ENCODE data around the gene ARHGAP10.

Gene ARHGAP10

GRCh38 chr4:147770831-147771230 lies 38.9 kb downstream of the ARHGAP10 start:
- Histone ChIP-seq H3K27me3 (ENCODE audit: control insufficient read depth, insufficient read depth, low read length) (no peaks in the 10 kb centered on the region), H3K9ac (ENCODE audit: low read length) (no peak overlapping the region), H3K4me1 (ENCODE audit: control insufficient read depth, insufficient read depth, low read length) (peaks cover 14% of the 10 kb centered on the region; the same call in 1 of the 2 replicates), H3K9me3 (ENCODE audit: control insufficient read depth, insufficient read depth, low read depth, low read length) (no peaks in the 10 kb centered on the region), H3K36me3 (ENCODE audit: control insufficient read depth, insufficient read depth, low read length) (no peaks in the 10 kb centered on the region), H3K4me3 (ENCODE audit: low read depth, low read length) (no peak overlapping the region), H3K27ac (ENCODE audit: low read depth, low read length) (no peak overlapping the region)

GRCh38 chr4:147772056-147772455 lies 40.2 kb downstream of the ARHGAP10 start:
- no peak overlapping the region for H3K27ac ChIP-seq (ENCODE audit: low read depth, low read length)
- no peaks in the 10 kb centered on the region for H3K9me3 ChIP-seq (ENCODE audit: control insufficient read depth, insufficient read depth, low read depth, low read length)
- H3K36me3 ChIP-seq (ENCODE audit: control insufficient read depth, insufficient read depth, low read length) = no peaks in the 10 kb centered on the region
- no peaks in the 10 kb centered on the region for H3K27me3 ChIP-seq (ENCODE audit: control insufficient read depth, insufficient read depth, low read length)
- H3K9ac ChIP-seq (ENCODE audit: low read length) = no peak overlapping the region
- H3K4me1 ChIP-seq (ENCODE audit: control insufficient read depth, insufficient read depth, low read length) = peaks cover 14% of the 10 kb centered on the region; the same call in 1 of the 2 replicates
- no peak overlapping the region for H3K4me3 ChIP-seq (ENCODE audit: low read depth, low read length)

DNA sequence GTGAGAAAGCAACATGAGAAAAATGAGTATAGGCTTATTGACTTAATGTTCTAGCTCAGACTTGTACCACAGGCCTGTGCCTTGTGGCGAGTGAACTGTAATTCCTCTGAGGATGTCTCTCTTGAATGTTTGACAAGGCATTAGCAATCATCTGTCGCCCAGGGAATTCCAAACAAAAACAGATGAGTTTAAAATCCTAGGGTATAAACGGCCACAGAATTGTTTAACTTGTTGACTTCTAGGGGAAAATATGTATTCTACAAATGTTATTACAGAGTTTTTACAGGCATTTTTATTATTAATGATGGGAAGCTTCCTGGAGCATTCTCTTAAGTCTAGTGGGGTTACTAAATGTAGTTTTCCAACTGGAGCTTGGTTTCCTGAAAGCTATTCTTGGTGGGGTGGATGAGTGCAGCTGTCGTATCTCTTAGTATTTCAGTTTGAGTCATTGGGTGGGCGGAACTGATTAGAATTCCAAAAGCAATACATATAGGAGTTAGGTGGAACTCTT lies 40.6 kb downstream of the ARHGAP10 start:
- Histone ChIP-seq H3K27ac (ENCODE audit: low read depth, low read length) (no peak overlapping the region), H3K4me1 (ENCODE audit: control insufficient read depth, insufficient read depth, low read length) (peaks cover 14% of the 10 kb centered on the region; the same call in 1 of the 2 replicates)

GRCh38 chr4:147773261-147774184 lies 41.6 kb downstream of the ARHGAP10 start:
- H3K9me3 ChIP-seq (ENCODE audit: control insufficient read depth, insufficient read depth, low read depth, low read length) = no peaks in the 10 kb centered on the region
- H3K36me3 ChIP-seq (ENCODE audit: control insufficient read depth, insufficient read depth, low read length) = no peaks in the 10 kb centered on the region
- H3K9ac ChIP-seq (ENCODE audit: low read length) = no peak overlapping the region
- H3K27ac ChIP-seq (ENCODE audit: low read depth, low read length) = no peak overlapping the region
- H3K4me3 ChIP-seq (ENCODE audit: low read depth, low read length) = no peak overlapping the region
- H3K27me3 ChIP-seq (ENCODE audit: control insufficient read depth, insufficient read depth, low read length) = no peaks in the 10 kb centered on the region
- H3K4me1 ChIP-seq (ENCODE audit: control insufficient read depth, insufficient read depth, low read length) = peaks cover 14% of the 10 kb centered on the region; the same call in 1 of the 2 replicates

More for the DNA sequence above, 40.6 kb downstream of the ARHGAP10 start:
- Histone ChIP-seq H3K4me3 (ENCODE audit: low read depth, low read length) (no peak overlapping the region), H3K9ac (ENCODE audit: low read length) (no peak overlapping the region), H3K27me3 (ENCODE audit: control insufficient read depth, insufficient read depth, low read length) (no peaks in the 10 kb centered on the region), H3K9me3 (ENCODE audit: control insufficient read depth, insufficient read depth, low read depth, low read length) (no peaks in the 10 kb centered on the region), H3K36me3 (ENCODE audit: control insufficient read depth, insufficient read depth, low read length) (no peaks in the 10 kb centered on the region)

DNA sequence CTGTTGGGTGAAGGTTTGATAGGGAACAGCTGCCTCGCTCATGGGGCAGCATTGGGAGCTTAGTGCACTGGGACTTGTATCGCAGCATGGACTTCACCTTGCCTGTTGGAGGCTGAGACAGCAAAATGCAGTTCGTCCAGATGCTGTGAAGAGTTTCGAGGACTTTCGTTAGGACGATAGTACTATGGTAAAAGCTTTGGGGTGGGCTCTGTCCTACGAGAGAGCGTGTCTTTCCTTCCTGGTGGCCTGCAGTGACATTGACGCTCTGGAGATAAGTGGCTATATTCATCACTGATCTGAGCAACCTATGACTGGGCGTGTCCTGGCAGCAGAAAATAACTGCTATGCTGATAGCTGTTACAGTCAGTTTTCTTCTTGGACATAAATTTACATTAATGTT lies 44.8 kb downstream of the ARHGAP10 start:
- H3K4me3 ChIP-seq (ENCODE audit: low read depth, low read length) = no peak overlapping the region
- H3K9me3 ChIP-seq (ENCODE audit: control insufficient read depth, insufficient read depth, low read depth, low read length) = no peaks in the 10 kb centered on the region
- H3K27me3 ChIP-seq (ENCODE audit: control insufficient read depth, insufficient read depth, low read length) = no peaks in the 10 kb centered on the region
- peaks cover 20% of the 10 kb centered on the region for H3K4me1 ChIP-seq (ENCODE audit: control insufficient read depth, insufficient read depth, low read length)
- H3K36me3 ChIP-seq (ENCODE audit: control insufficient read depth, insufficient read depth, low read length) = no peaks in the 10 kb centered on the region
- H3K27ac ChIP-seq (ENCODE audit: low read depth, low read length) = no peak overlapping the region
- H3K9ac ChIP-seq (ENCODE audit: low read length) = no peak overlapping the region

- no peak overlapping the region for H3K9ac ChIP-seq (ENCODE audit: low read length)
- no peaks in the 10 kb centered on the region for H3K27me3 ChIP-seq (ENCODE audit: control insufficient read depth, insufficient read depth, low read length)
- peaks cover 13% of the 10 kb centered on the region for H3K4me1 ChIP-seq (ENCODE audit: control insufficient read depth, insufficient read depth, low read length)
- H3K27ac ChIP-seq (ENCODE audit: low read depth, low read length) = no peak overlapping the region
- H3K4me3 ChIP-seq (ENCODE audit: low read depth, low read length) = no peak overlapping the region
- no peaks in the 10 kb centered on the region for H3K9me3 ChIP-seq (ENCODE audit: control insufficient read depth, insufficient read depth, low read depth, low read length)
- no peaks in the 10 kb centered on the region for H3K36me3 ChIP-seq (ENCODE audit: control insufficient read depth, insufficient read depth, low read length)
These were observed 45.7 kb downstream of the ARHGAP10 start for GRCh38 chr4:147777456-147778091.

- Histone ChIP-seq H3K4me1 (ENCODE audit: control insufficient read depth, insufficient read depth, low read length) (peaks cover 6% of the 10 kb centered on the region; the same call in 1 of the 2 replicates), H3K27ac (ENCODE audit: low read depth, low read length) (no peak overlapping the region), H3K36me3 (ENCODE audit: control insufficient read depth, insufficient read depth, low read length) (no peaks in the 10 kb centered on the region), H3K27me3 (ENCODE audit: control insufficient read depth, insufficient read depth, low read length) (no peaks in the 10 kb centered on the region), H3K4me3 (ENCODE audit: low read depth, low read length) (no peak overlapping the region), H3K9ac (ENCODE audit: low read length) (no peak overlapping the region), H3K9me3 (ENCODE audit: control insufficient read depth, insufficient read depth, low read depth, low read length) (no peaks in the 10 kb centered on the region)
These were observed 47.1 kb downstream of the ARHGAP10 start for GRCh38 chr4:147778942-147779341.

DNA sequence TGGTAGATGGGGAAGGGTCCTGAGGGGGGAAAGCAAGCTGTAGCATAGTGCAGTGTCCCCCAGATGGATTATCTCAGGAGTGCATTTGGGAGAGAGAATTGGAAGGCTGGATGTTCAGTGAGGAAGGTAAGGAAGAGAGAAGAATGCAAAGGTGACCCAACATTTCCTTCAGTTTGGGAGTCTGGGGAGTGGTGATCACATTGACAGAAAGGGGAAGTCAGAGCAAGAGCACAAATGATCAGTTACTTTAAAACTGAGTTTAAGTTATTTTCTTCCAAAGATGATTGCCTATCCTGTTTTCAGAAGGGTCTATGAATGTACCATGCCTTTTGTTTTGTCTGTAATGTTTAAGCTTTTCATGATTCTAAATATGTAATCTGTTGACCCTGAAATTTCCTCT lies 47.6 kb downstream of the ARHGAP10 start:
- Histone ChIP-seq H3K4me3 (ENCODE audit: low read depth, low read length) (no peak overlapping the region), H3K9me3 (ENCODE audit: control insufficient read depth, insufficient read depth, low read depth, low read length) (no peaks in the 10 kb centered on the region), H3K9ac (ENCODE audit: low read length) (no peak overlapping the region), H3K36me3 (ENCODE audit: control insufficient read depth, insufficient read depth, low read length) (no peaks in the 10 kb centered on the region), H3K27me3 (ENCODE audit: control insufficient read depth, insufficient read depth, low read length) (no peaks in the 10 kb centered on the region), H3K27ac (ENCODE audit: low read depth, low read length) (no peak overlapping the region), H3K4me1 (ENCODE audit: control insufficient read depth, insufficient read depth, low read length) (peaks cover 6% of the 10 kb centered on the region; the same call in 1 of the 2 replicates)

- Histone ChIP-seq H3K4me3 (ENCODE audit: low read depth, low read length) (no peak overlapping the region), H3K9ac (ENCODE audit: low read length) (no peak overlapping the region), H3K4me1 (ENCODE audit: control insufficient read depth, insufficient read depth, low read length) (peaks cover 6% of the 10 kb centered on the region; the same call in 1 of the 2 replicates), H3K27me3 (ENCODE audit: control insufficient read depth, insufficient read depth, low read length) (no peaks in the 10 kb centered on the region), H3K9me3 (ENCODE audit: control insufficient read depth, insufficient read depth, low read depth, low read length) (no peaks in the 10 kb centered on the region), H3K27ac (ENCODE audit: low read depth, low read length) (no peak overlapping the region), H3K36me3 (ENCODE audit: control insufficient read depth, insufficient read depth, low read length) (no peaks in the 10 kb centered on the region)
These were observed 48.4 kb downstream of the ARHGAP10 start for GRCh38 chr4:147780137-147780777.

GRCh38 chr4:147782087-147782781 lies 50.3 kb downstream of the ARHGAP10 start:
- Histone ChIP-seq H3K27me3 (ENCODE audit: control insufficient read depth, insufficient read depth, low read length) (no peaks in the 10 kb centered on the region), H3K36me3 (ENCODE audit: control insufficient read depth, insufficient read depth, low read length) (no peaks in the 10 kb centered on the region), H3K9ac (ENCODE audit: low read length) (no peak overlapping the region), H3K27ac (ENCODE audit: low read depth, low read length) (no peak overlapping the region), H3K4me1 (ENCODE audit: control insufficient read depth, insufficient read depth, low read length) (peaks cover 16% of the 10 kb centered on the region; the same call in 1 of the 2 replicates), H3K4me3 (ENCODE audit: low read depth, low read length) (no peak overlapping the region), H3K9me3 (ENCODE audit: control insufficient read depth, insufficient read depth, low read depth, low read length) (no peaks in the 10 kb centered on the region)

Measured in HUES6 (cell line).